ENCODE data around the gene RIOK1.
A peak's percentile ranks its signal among the peaks of the same experiment; 100 is the strongest.
"Not testable (repeated sequence)": the region's sequence is repeated elsewhere in the genome, so short reads cannot be mapped to it uniquely, and the experiment has no call there.

RIOK1 gene

GRCh38 chr6:7389451-7390225 lies at the start of gene RIOK1, which contains the start of gene CAGE1:
Gene RIOK1, plus strand, starts transcription at chr6:7389808. Its CDS starts 195 bp downstream, at chr6:7390003.
Gene CAGE1, minus strand, starts transcription at chr6:7389742. Its CDS starts 2,569 bp downstream, at chr6:7387173.
- DNase-seq (ENCODE audit: low read depth), result peak; percentile 89

DNA sequence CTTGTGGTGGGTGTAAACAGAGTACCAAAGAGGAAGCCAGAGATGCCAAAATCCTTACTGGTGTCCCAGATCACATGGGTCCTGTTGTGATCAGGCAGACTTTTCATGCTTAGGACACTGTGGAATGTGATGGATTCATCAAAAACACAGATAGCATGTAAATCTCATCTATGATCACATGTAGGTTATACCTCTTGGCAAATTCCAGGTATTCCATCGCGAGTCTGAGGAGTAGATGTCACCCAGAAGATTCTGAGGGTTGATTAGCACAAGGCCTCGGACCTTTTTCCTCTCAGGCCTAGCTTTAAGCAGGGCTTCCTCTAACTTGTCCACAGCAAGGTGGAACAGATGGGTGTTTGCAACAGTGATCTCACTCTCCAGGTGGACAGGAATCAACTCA lies 48.3 kb upstream of the RIOK1 start:
- DNase-seq (ENCODE audit: low read depth), result no peak

- DNase-seq (ENCODE audit: low read depth), result no peak
Measured at GRCh38 chr6:7341989-7342742, 47.4 kb upstream of the RIOK1 start.

DNA sequence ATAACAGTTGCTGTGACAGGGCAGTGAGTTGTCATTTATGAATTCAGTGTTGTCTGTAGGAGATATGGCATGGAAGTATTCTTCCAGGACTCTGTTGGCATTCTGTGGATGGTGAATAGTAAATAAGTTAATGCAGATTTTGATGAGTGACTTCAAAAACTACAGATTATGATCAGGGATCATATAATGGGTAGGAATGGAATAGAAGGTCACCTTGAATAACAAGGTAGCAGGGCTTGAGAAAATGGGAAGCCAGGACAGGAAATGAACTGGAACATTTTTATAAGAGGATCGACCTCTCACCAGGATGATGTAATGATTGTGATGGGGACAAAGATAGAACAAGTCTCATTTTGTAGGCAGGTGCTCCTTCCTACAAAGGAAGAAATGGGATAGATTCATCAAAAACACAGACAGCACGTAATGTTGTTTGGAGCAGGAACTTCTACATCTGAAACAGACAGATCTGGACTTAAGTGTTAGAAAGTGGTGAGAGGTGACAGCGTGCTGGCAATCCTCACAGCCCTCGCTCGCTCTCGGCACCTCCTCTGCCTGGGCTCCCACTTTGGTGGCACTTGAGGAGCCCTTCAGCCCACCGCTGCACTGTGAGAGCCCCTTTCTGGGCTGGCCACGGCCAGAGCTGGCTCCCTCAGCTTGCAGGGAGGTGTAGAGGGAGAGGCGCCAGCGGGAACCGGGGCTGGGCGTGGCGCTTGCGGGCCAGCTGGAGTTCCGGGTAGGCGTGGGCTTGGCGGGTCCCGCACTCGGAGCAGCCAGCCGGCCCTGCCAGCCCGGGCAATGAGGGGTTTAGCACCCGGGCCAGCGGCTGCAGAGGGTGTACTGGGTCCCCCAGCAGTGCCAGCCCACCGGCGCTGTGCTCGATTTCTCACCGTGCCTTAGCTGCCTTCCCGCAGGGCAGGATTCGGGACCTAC lies 45.8 kb upstream of the RIOK1 start:
- no peak for DNase-seq (ENCODE audit: low read depth)

- DNase-seq (ENCODE audit: low read depth), result not testable (repeated sequence)
Measured at GRCh38 chr6:7344773-7345450, 44.7 kb upstream of the RIOK1 start.

- DNase-seq (ENCODE audit: low read depth), result not testable (repeated sequence)
Measured at GRCh38 chr6:7347551-7347997, 42.0 kb upstream of the RIOK1 start.

DNA sequence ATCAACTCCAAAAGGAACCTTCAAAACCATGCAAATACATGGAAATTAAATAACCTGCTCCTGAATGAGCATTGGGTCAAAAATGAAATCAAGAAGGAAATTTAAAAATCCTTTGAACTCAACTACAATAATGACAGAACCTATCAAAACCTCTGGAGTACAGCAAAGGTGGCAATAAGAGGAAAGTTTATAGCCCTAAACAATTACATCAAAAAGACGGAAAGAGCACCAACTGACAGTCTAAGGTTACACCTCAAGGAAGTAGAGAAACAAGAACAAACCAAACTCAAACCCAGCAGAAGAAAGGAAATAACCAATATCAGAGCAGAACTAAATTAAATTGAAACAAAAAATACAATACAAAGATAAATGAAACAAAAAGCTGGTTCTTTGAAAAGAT lies 39.0 kb upstream of the RIOK1 start:
- DNase-seq (ENCODE audit: low read depth), result not testable (repeated sequence)

GRCh38 chr6:7351916-7352315 lies 37.7 kb upstream of the RIOK1 start:
- not testable (repeated sequence) for DNase-seq (ENCODE audit: low read depth)

DNA sequence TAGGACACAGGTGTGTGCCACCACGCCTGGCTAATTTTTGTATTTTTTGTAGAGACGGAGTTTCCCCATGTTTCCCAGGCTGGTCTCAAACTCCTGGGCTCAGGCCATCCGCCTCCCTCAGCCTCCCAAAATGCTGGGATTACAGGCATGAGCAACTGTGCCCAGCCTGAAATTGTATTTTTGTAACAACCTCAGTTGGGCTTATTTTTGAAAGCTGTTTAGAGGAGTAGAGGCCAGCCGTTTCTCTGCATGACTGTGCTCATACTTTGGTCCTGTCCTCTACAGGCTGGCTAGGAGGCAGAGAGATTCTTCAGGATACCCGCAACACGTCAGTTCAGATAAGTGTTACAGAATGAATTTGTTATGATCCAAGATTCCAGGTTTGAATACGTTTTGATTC lies 22.2 kb upstream of the RIOK1 start:
- DNase-seq (ENCODE audit: low read depth), result no peak

GRCh38 chr6:7373739-7374138 lies 15.9 kb upstream of the RIOK1 start:
- no peak for DNase-seq (ENCODE audit: low read depth)

- no peak for DNase-seq (ENCODE audit: low read depth)
Measured at GRCh38 chr6:7377961-7378360, 11.6 kb upstream of the RIOK1 start.

GRCh38 chr6:7378740-7379139 lies 10.9 kb upstream of the RIOK1 start:
- DNase-seq (ENCODE audit: low read depth), result no peak

GRCh38 chr6:7381092-7381491 lies 8.5 kb upstream of the RIOK1 start:
- DNase-seq (ENCODE audit: low read depth), result no peak

DNA sequence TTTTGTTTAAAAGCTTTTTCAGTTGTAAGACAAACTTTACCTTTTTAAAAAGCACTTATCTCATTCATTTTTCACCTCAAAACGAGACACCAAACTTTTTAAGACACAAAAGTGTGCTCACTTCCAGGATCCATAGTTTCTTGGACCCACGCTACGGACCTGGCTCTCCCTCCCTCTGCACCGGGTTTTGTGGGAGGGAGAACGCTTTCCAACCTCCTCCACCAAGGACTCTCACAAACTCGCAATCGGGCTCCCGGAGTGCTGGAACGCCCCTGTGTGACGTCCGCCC lies 502 bp upstream of the RIOK1 start:
- no peak for DNase-seq (ENCODE audit: low read depth)

GRCh38 chr6:7390226-7390878 lies 744 bp downstream of the RIOK1 start:
- DNase-seq (ENCODE audit: low read depth), result no peak

- DNase-seq (ENCODE audit: low read depth), result no peak
Measured at GRCh38 chr6:7391151-7391550, 1.5 kb downstream of the RIOK1 start.

- no peak for DNase-seq (ENCODE audit: low read depth)
Measured at GRCh38 chr6:7392402-7392801, 2.8 kb downstream of the RIOK1 start.

DNA sequence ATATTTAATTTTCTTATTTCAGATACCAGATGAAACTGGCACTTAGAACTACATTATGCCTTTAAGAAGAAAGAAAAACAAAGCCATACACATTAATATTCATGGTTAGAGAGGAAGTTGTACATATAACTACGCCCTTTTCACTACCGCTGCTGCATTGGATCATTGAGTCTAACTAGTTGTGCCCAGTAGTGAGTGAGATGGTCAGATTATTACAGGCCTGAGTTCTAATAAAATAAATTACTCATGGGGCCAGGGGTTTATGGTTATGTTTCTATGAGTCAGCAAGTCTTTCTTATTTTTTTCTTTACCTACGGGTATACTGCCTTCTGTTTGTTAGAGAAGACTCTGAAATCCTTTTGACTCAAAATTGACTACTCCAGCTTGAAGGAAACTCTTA lies 11.5 kb downstream of the RIOK1 start:
- no peak for DNase-seq (ENCODE audit: low read depth)

DNA sequence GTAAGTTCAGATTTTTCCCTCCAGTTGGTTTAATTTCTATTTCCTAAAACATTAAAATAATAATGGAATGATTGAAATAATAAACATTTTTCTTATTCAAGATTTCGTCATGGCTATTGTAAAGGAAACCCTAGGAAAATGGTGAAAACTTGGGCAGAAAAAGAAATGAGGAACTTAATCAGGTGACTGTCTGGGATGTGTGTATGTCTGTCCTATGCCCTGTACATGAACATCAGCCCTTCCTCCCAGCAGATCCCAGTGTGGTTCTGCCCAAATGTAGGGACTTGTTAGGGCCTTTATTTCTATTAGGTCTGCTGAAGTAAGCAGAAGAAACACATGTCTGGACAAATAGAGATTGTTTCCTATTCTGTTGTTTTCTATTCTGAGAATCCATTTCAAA lies 13.1 kb downstream of the RIOK1 start:
- DNase-seq (ENCODE audit: low read depth), result no peak

DNA sequence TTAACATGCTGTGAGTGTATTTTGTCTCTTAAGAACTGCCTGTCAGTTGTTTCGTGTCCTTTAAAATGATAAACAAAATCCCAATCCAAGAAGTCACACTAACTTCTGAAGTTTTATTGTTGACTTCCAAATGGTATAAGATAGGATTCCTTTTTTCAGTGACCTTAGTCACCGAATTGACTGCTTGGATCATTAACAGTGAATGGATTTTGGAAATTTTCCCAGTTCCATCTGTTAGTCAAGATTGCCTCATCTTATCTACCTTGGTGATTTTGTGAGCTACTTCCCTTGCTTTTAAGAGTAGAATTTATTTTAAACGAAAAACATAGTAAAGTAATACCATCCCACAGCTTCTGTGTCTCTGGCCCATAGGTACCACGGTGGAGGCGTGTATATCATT lies 14.9 kb downstream of the RIOK1 start:
- no peak for DNase-seq (ENCODE audit: low read depth)

- no peak for DNase-seq (ENCODE audit: low read depth)
Measured at GRCh38 chr6:7406743-7407142, 17.1 kb downstream of the RIOK1 start.
